Keratinocyte (primary cell): ENCODE results near the gene SRSF2. TPM values are rescaled to one million over a fixed set of nuclear protein-coding genes. Genes with fewer than 3 reads are reported as not detected.

Experiments
- DNase-seq: peaks from one replicate; pipeline ENCODE4 v3.0.0-alpha.2; 2011; ENCODE audit warnings: low read depth, missing footprints, low spot score
- FAIRE-seq: peaks from 2 replicates; lab custom pipeline; 2011; peaks lifted over from hg19 to GRCh38; lab: Jason Lieb, UNC
- H2AFZ ChIP-seq: 2 replicates; pipeline ENCODE4 v1.6.0; 2012; ENCODE audit warnings: low read length, control low read depth, inconsistent platforms; ENCODE audit not compliant: control insufficient read depth
- H3K27ac ChIP-seq: 2 replicates; pipeline ENCODE4 v1.5.1; 2011; ENCODE audit warnings: low read length; ENCODE audit not compliant: control insufficient read depth, insufficient read depth
- H3K27me3 ChIP-seq: 3 replicates; pipeline ENCODE4 v1.6.0; 2011; ENCODE audit warnings: low read length; ENCODE audit not compliant: control insufficient read depth, insufficient read depth; ENCODE audit errors: extremely low read depth
- H3K36me3 ChIP-seq, 2 experiments: 2 replicates in 1 of 2; 3 replicates in 1 of 2; pipeline ENCODE4 v1.5.1; 2011; ENCODE audit warnings: low read length in 2 of 2, mild to moderate bottlenecking in 1 of 2; ENCODE audit not compliant: control insufficient read depth in 2 of 2, insufficient read depth in 2 of 2; ENCODE audit errors: extremely low read depth in 1 of 2
- H3K4me1 ChIP-seq: 3 replicates; pipeline ENCODE4 v1.5.1; 2011; ENCODE audit warnings: low read length; ENCODE audit not compliant: control insufficient read depth, insufficient read depth; ENCODE audit errors: extremely low read depth
- H3K4me2 ChIP-seq: 3 replicates; pipeline ENCODE4 v1.6.0; 2011; ENCODE audit warnings: low read depth, low read length; ENCODE audit not compliant: control insufficient read depth, insufficient read depth; ENCODE audit errors: extremely low read depth
- H3K4me3 ChIP-seq, 3 experiments: fragments of 200-600 bp in 1 of 3; sonication (generic) in 1 of 3; 2 replicates in 2 of 3; 3 replicates in 1 of 3; pipeline ENCODE4 v1.5.1; 2011 to 2016; ENCODE audit warnings: low read length in 3 of 3, mild to moderate bottlenecking in 3 of 3, control low read depth in 2 of 3, inconsistent platforms in 1 of 3, low read depth in 1 of 3, mixed read lengths in 1 of 3, mixed run types in 1 of 3, moderate library complexity in 1 of 3; ENCODE audit not compliant: control insufficient read depth in 2 of 3, insufficient read depth in 2 of 3; ENCODE audit errors: extremely low read depth in 1 of 3
- H3K79me2 ChIP-seq: 2 replicates; pipeline ENCODE4 v1.6.0; 2012; ENCODE audit warnings: low read length; ENCODE audit not compliant: control insufficient read depth, insufficient read depth
- H3K9ac ChIP-seq: 3 replicates; pipeline ENCODE4 v1.6.0; 2011; ENCODE audit warnings: low read length; ENCODE audit not compliant: control insufficient read depth, insufficient read depth; ENCODE audit errors: extremely low read depth
- H3K9me1 ChIP-seq: 3 replicates; pipeline ENCODE4 v1.6.0; 2011; ENCODE audit warnings: low read length; ENCODE audit not compliant: control insufficient read depth, insufficient read depth; ENCODE audit errors: extremely low read depth
- H3K9me3 ChIP-seq: 2 replicates; pipeline ENCODE4 v1.5.1; 2012; ENCODE audit warnings: low read depth, low read length; ENCODE audit not compliant: control insufficient read depth
- H4K20me1 ChIP-seq: 3 replicates; pipeline ENCODE4 v1.6.0; 2011; ENCODE audit warnings: low read length; ENCODE audit not compliant: control insufficient read depth, insufficient read depth; ENCODE audit errors: extremely low read depth
- CTCF ChIP-seq, 3 experiments: IDR thresholded peaks in 1 of 3; conservative IDR thresholded peaks in 1 of 3; optimal IDR thresholded peaks in 1 of 3; 2 replicates in 2 of 3; 3 replicates in 1 of 3; pipeline versions ENCODE3 to v1.5.1; 2011; ENCODE audit warnings: low read length in 3 of 3, mild to moderate bottlenecking in 3 of 3, moderate library complexity in 2 of 3, control low read depth in 1 of 3, inconsistent platforms in 1 of 3; ENCODE audit not compliant: insufficient read depth in 2 of 3; ENCODE audit errors: extremely low read depth in 1 of 3
- EZH2 ChIP-seq: IDR thresholded peaks from one replicate; pipeline ENCODE4 v1.6.1; 2012; ENCODE audit warnings: inconsistent platforms, mild to moderate bottlenecking, low read length, moderate library complexity
- dilution Hi-C: fragments of 300-500 bp; cut with MboI; formaldehyde crosslinking; loops from one replicate; pipeline ENCODE4 v1.7.0; 2020; ENCODE audit warnings: low sequenced_read_pairs; ENCODE audit not compliant: extremely low pct_ligation_motif_present
- polyA plus RNA-seq, 5 experiments: library from polyadenylated mRNA; depleted of rRNA in 3 of 5; stranded (reverse) in 3 of 5; stranded (forward) in 1 of 5; unstranded in 1 of 5; fragments of >200 nt; gene quantifications; 1 replicate in 1 of 5; 2 replicates in 3 of 5; 3 replicates in 1 of 5; pipeline versions ENCODE4 v1.2.1 to v1.2.3, GENCODE V29; 2011 to 2012; ENCODE audit warnings: missing spikeins in 2 of 5, low read depth in 1 of 5, low replicate concordance in 1 of 5

The SRSF2 gene
- polyA plus RNA-seq, 1 donor (not counting 4 experiments of a cell fraction or from before 2014, with no cell fraction given) = 249 TPM

- FAIRE-seq (no peak), DNase-seq (no peak)
- no peaks in the 10 kb centered on the region for H3K27me3 ChIP-seq
- peaks cover 45 to 55% of the 10 kb centered on the region in 2 experiments for H3K36me3 ChIP-seq
- no peak overlapping the region for H3K4me2 ChIP-seq
- H2AFZ ChIP-seq = no peak overlapping the region
- no peak for TF ChIP-seq EZH2
- no peak for TF ChIP-seq CTCF (optimal IDR thresholded peaks at IDR 0.05 in 1 of 3, IDR thresholded peaks at IDR 0.05 in 1 of 3, conservative IDR thresholded peaks at IDR 0.05 in 1 of 3; ENCODE audit: extremely low read depth in 1 of 3, insufficient read depth in 2 of 3, low read length in 3 of 3)
- no peaks in the 10 kb centered on the region for H3K9me3 ChIP-seq
- no peaks in the 10 kb centered on the region for H3K9me1 ChIP-seq
- H3K9ac ChIP-seq = no peak overlapping the region
- peaks cover 2% of the 10 kb centered on the region for H4K20me1 ChIP-seq
- dilution Hi-C loops = no loop called here
- H3K79me2 ChIP-seq = peaks cover 48% of the 10 kb centered on the region
- H3K4me3 ChIP-seq = no peak overlapping the region
- peaks cover 12% of the 10 kb centered on the region for H3K4me1 ChIP-seq
- no peak overlapping the region for H3K27ac ChIP-seq
Measured at GRCh38 chr17:76721463-76721862, 15.7 kb downstream of the SRSF2 start.

GRCh38 chr17:76720941-76721340, 16.2 kb downstream of the SRSF2 start:
- H3K4me2 ChIP-seq = no peak overlapping the region
- H3K4me3 ChIP-seq = no peak overlapping the region
- TF ChIP-seq EZH2 (no peak), CTCF (optimal IDR thresholded peaks at IDR 0.05 in 1 of 3, IDR thresholded peaks at IDR 0.05 in 1 of 3, conservative IDR thresholded peaks at IDR 0.05 in 1 of 3; ENCODE audit: extremely low read depth in 1 of 3, insufficient read depth in 2 of 3, low read length in 3 of 3) (no peak)
- peaks cover 2% of the 10 kb centered on the region for H4K20me1 ChIP-seq
- H3K27ac ChIP-seq = no peak overlapping the region
- H3K9me3 ChIP-seq = no peaks in the 10 kb centered on the region
- DNase-seq (no peak), FAIRE-seq (no peak)
- H3K27me3 ChIP-seq = no peaks in the 10 kb centered on the region
- H3K9me1 ChIP-seq = no peaks in the 10 kb centered on the region
- H3K36me3 ChIP-seq = peaks cover 49 to 55% of the 10 kb centered on the region in 2 experiments
- peaks cover 47% of the 10 kb centered on the region for H3K79me2 ChIP-seq
- H3K9ac ChIP-seq = no peak overlapping the region
- H2AFZ ChIP-seq = no peak overlapping the region
- dilution Hi-C loops = no loop called here
- peaks cover 13% of the 10 kb centered on the region for H3K4me1 ChIP-seq
